Lung (tissue), 12 donors: Measurements from ENCODE around the gene PARP11. TPM values are rescaled to one million over a fixed set of nuclear protein-coding genes. Genes with fewer than 3 reads are reported as not detected.
A peak's percentile ranks its signal among the peaks of the same experiment; 100 is the strongest.

Experiments used
- ATAC-seq: fragments of 200-7000 bp; cut with Tn5 transposase; one replicate; pipeline ENCODE4 v1.9.1; 2020; ENCODE audit warnings: moderate number of reproducible peaks; ENCODE audit not compliant: insufficient read depth, low FRiP score
- DNase-seq, 3 donors: peaks; one replicate each; pipeline ENCODE4 v3.0.0-alpha.2; 2013 to 2017
- H3K27ac ChIP-seq, 2 donors: one replicate each; pipeline ENCODE4 v1.5.1; 2013; ENCODE audit warnings: mild to moderate bottlenecking in 2 of 2, moderate library complexity in 2 of 2, control low read depth in 1 of 2, inconsistent platforms in 1 of 2, low read depth in 1 of 2, low read length in 1 of 2
- H3K27me3 ChIP-seq, 3 donors: one replicate each; pipeline ENCODE4 v1.5.1; 2013; ENCODE audit warnings: low read length in 2 of 3; ENCODE audit not compliant: control insufficient read depth in 3 of 3, insufficient read depth in 3 of 3
- H3K36me3 ChIP-seq, 4 donors: one replicate each; pipeline ENCODE4 v1.5.1; 2013; ENCODE audit warnings: low read length in 4 of 4, mild to moderate bottlenecking in 1 of 4, moderate library complexity in 1 of 4; ENCODE audit not compliant: control insufficient read depth in 4 of 4, insufficient read depth in 4 of 4
- H3K4me1 ChIP-seq, 5 donors: one replicate each; pipeline ENCODE4 v1.5.1; 2013; ENCODE audit warnings: low read length in 5 of 5, mild to moderate bottlenecking in 2 of 5, moderate library complexity in 1 of 5; ENCODE audit not compliant: control insufficient read depth in 5 of 5, insufficient read depth in 5 of 5
- H3K4me3 ChIP-seq: one replicate; pipeline ENCODE4 v1.5.1; 2013; ENCODE audit warnings: mild to moderate bottlenecking, control low read depth, moderate library complexity
- H3K9ac ChIP-seq, 2 donors: one replicate each; pipeline ENCODE4 v1.5.1; 2013; ENCODE audit warnings: low read length in 2 of 2, control low read depth in 1 of 2; ENCODE audit not compliant: insufficient read depth in 1 of 2
- H3K9me3 ChIP-seq, 4 donors: one replicate each; pipeline ENCODE4 v1.5.1; 2013; ENCODE audit warnings: low read length in 3 of 4, mild to moderate bottlenecking in 1 of 4, moderate library complexity in 1 of 4; ENCODE audit not compliant: control insufficient read depth in 4 of 4, insufficient read depth in 3 of 4
- WGBS, 2 donors: extraction: QIAGEN DNeasy Blood & Tissue Kit; methylation state at CpG; one replicate each; pipeline ENCODE4 v1.1.7; 2013; 5-methylcytosine and 5-hydroxymethylcytosine counted together
- polyA plus RNA-seq, 2 donors: library from polyadenylated mRNA; stranded (reverse); fragments of 200-250 nt; gene quantifications; one replicate each; pipeline ENCODE4 v1.2.1, GENCODE V29; 2013
- total RNA-seq, 2 donors: library from RNA; depleted of rRNA in 1 of 2; stranded (reverse); fragments of >200 nt in 1 of 2; gene quantifications; one replicate each; pipeline ENCODE4 v1.2.1, GENCODE V29; 2014 to 2021
- TF ChIP-seq, protein P1 (sequence below): IDR thresholded peaks from 2 replicates; pipeline ENCODE4 v1.5.1; 2012; ENCODE audit warnings: mild to moderate bottlenecking; ENCODE audit errors: control extremely low read depth, extremely low read depth
- donor health status: control.
- donor health status: control.
- donor health status: Bipolar disorder and iron deficiency.
- donor health status: healthy.
- donor health status: DM: yes; HTN: yes; CAD: no.

PARP11 gene
- total and polyA plus RNA-seq, 4 donors = 2.7 to 12.8 (median 8.1) TPM

DNA sequence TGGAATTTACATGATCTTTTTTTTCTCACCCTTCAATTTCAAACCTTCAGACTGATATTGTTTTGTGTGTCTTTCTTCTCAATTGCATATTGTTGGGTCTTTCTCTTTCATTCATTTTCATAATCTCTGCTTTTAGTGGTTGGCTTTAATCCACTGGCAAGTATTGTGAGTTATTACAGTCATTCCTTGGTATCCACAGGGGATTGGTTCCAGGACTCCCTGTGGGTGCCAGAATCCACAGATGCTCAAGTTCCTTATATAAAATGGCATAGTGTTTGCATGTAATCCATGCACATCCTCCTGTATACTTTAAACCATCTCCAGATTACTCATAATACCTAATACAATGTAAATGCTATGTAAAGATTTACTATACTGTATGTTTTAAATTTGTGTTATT lies 29.7 kb upstream of the PARP11 start:
- TF ChIP-seq, protein P1, sequence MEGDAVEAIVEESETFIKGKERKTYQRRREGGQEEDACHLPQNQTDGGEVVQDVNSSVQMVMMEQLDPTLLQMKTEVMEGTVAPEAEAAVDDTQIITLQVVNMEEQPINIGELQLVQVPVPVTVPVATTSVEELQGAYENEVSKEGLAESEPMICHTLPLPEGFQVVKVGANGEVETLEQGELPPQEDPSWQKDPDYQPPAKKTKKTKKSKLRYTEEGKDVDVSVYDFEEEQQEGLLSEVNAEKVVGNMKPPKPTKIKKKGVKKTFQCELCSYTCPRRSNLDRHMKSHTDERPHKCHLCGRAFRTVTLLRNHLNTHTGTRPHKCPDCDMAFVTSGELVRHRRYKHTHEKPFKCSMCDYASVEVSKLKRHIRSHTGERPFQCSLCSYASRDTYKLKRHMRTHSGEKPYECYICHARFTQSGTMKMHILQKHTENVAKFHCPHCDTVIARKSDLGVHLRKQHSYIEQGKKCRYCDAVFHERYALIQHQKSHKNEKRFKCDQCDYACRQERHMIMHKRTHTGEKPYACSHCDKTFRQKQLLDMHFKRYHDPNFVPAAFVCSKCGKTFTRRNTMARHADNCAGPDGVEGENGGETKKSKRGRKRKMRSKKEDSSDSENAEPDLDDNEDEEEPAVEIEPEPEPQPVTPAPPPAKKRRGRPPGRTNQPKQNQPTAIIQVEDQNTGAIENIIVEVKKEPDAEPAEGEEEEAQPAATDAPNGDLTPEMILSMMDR = no peak
- Histone ChIP-seq H3K27me3 (no peaks in the 10 kb centered on the region), H3K27ac (no peak overlapping the region), H3K4me3 (no peak overlapping the region), H3K4me1 (no peaks in the 10 kb centered on the region), H3K9ac (no peak overlapping the region), H3K9me3 (no peaks in the 10 kb centered on the region), H3K36me3 (no peaks in the 10 kb centered on the region)
- no peak for DNase-seq
- no peak for ATAC-seq

DNA sequence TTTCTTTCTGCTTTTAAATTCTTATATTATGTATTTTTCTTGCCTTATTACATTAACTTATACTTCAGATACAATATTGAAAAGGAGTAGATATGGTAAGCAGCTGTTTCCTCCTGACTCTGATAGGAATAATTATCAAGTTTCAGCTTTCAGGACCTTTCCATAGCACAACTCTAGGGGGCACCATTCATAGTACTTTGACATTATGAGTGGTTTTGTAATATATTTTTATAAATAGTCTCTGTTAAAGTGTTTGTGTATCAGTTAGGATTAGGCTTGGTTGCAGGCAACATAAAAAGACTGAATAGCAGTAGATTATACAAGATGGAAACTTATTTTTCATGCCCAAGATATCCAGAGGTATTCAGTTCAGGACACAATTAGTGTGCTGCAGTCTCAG lies 27.9 kb upstream of the PARP11 start:
- Histone ChIP-seq H3K27ac (no peak overlapping the region), H3K4me3 (no peak overlapping the region), H3K9me3 (no peaks in the 10 kb centered on the region), H3K9ac (no peak overlapping the region), H3K4me1 (peaks cover 0 to 11% (median 0%) of the 10 kb centered on the region in 5 donors), H3K36me3 (no peaks in the 10 kb centered on the region), H3K27me3 (no peaks in the 10 kb centered on the region)
- no peak for DNase-seq
- ATAC-seq = no peak
- TF ChIP-seq, protein P1 = no peak

DNA sequence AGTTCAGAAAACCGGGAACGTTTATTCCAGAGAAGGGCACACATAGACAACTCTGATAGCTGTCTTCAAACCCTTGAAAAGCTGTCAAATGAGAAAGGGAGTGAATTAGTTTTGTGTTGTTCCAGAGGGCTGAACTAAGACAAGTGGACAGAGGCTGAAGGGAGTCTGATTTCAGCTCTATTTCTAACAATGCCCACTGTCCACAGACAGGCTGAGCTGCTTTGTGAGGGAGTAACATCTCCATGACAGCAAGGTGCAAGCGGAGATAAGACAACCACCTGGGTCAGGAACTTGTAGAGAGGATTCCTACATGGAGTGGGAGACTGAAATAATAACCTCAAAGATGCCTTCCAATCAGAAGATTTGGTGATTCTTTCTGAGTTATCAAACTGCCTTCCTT lies 25.6 kb upstream of the PARP11 start:
- 82 to 90% methylated on average over 3 of the region's 3 CpGs for WGBS, 2 donors
- Histone ChIP-seq H3K9me3 (no peaks in the 10 kb centered on the region), H3K9ac (no peak overlapping the region), H3K36me3 (no peaks in the 10 kb centered on the region), H3K27ac (no peak overlapping the region), H3K4me1 (peaks cover 0 to 11% (median 0%) of the 10 kb centered on the region in 5 donors), H3K4me3 (no peak overlapping the region), H3K27me3 (no peaks in the 10 kb centered on the region)
- ATAC-seq = no peak
- no peak for DNase-seq
- TF ChIP-seq, protein P1 = no peak

DNA sequence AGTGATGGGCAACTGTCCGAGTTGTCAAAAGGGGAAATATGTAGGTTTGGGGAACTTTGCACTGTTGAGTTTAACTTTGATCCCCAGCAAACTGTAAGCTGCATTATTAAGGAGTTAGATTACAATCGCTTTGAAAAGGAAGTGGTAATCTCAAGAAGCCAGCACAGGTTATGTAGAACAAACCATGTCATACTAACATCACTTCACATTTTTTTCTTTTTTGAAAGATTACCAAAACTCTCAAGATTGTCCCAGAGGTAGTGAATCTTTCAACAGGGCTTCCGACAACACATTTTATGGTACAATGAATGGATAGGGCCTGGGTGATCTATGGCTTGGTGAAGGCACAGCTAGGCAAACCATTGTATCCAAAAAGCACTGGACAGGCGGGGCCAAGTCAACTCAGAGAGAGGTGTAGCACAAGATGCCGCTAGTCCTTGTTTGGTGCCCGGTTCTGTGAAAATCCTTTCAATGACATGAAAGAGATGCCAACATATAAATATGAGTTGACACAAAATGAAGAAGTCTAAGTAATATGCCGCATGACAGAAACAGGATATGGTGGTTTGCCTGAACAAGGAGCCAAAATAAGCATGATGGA lies 24.3 kb upstream of the PARP11 start:
- no peak overlapping the region for H3K4me3 ChIP-seq
- DNase-seq (no peak), ATAC-seq (no peak)
- peak overlapping the region in 1 of 2 donors; percentile 56 for H3K27ac ChIP-seq
- no peaks in the 10 kb centered on the region for H3K36me3 ChIP-seq
- H3K9me3 ChIP-seq = no peaks in the 10 kb centered on the region
- TF ChIP-seq, protein P1 = no peak
- H3K4me1 ChIP-seq = peaks cover 0 to 11% (median 0%) of the 10 kb centered on the region in 5 donors
- no peak overlapping the region for H3K9ac ChIP-seq
- WGBS, 2 donors = 48 to 61% methylated on average over 7 of the region's 7 CpGs
- no peaks in the 10 kb centered on the region for H3K27me3 ChIP-seq
